Loucy (cell line): ENCODE measurements around the gene MYO10.

Experiments used
- EZH2phosphoT487 ChIP-seq: fragments of 200-600 bp; IDR thresholded peaks from 2 replicates; pipeline ENCODE4 v1.6.1; 2018; ENCODE audit warnings: antibody characterized with exemption, mild to moderate bottlenecking, moderate library complexity, borderline replicate concordance
- TF ChIP-seq, protein P1 (sequence below): fragments of 200-600 bp; sonication (generic); conservative IDR thresholded peaks from 2 replicates; pipeline ENCODE4 v1.5.1; 2014; ENCODE audit warnings: mild to moderate bottlenecking, antibody characterized with exemption, low read length

DNA sequence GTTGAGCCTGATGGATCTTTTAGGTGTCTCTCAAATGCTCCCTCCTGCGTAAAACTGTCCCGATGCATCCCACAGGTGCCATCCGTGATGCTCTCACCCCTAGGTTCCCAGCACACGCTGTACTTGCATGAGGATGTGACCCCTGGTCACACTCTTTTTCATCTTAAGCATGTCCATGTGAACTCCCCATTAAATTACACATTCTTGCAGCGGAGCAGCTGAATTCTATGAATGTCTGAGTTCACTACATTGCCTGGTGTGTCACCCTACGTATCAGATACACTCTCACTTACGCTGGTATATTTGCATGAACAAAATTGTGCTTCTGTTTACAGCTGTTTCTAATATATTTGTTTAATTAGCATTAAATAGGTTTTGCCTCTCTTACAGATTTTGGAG is 214.0 kb downstream of the MYO10 start:
- TF ChIP-seq, protein P1, sequence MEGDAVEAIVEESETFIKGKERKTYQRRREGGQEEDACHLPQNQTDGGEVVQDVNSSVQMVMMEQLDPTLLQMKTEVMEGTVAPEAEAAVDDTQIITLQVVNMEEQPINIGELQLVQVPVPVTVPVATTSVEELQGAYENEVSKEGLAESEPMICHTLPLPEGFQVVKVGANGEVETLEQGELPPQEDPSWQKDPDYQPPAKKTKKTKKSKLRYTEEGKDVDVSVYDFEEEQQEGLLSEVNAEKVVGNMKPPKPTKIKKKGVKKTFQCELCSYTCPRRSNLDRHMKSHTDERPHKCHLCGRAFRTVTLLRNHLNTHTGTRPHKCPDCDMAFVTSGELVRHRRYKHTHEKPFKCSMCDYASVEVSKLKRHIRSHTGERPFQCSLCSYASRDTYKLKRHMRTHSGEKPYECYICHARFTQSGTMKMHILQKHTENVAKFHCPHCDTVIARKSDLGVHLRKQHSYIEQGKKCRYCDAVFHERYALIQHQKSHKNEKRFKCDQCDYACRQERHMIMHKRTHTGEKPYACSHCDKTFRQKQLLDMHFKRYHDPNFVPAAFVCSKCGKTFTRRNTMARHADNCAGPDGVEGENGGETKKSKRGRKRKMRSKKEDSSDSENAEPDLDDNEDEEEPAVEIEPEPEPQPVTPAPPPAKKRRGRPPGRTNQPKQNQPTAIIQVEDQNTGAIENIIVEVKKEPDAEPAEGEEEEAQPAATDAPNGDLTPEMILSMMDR = no peak
- TF ChIP-seq EZH2phosphoT487 = no peak
